ENCODE data around the gene RASL10B.

- TF ChIP-seq CTCF (conservative IDR thresholded peaks at IDR 0.05; ENCODE audit: low read length) (no peak), EZH2phosphoT487 (IDR thresholded peaks at IDR 0.05; ENCODE audit: borderline replicate concordance, low read depth, low read length) (no peak)
Measured at GRCh38 chr17:35731917-35732805, 722 bp downstream of the RASL10B start.

Data from OCI-LY7 (cell line).